Sigmoid colon (tissue), 7 donors: Measurements from ENCODE around the gene RIMS4. TPM values are rescaled to one million over a fixed set of nuclear protein-coding genes. Genes with fewer than 3 reads are reported as not detected.

ENCODE experiments used
- DNase-seq: peaks from one replicate; pipeline ENCODE4 v3.0.0-alpha.2; 2019
- H3K27ac ChIP-seq, 4 donors: fragments of 200-600 bp; sonication (generic); one replicate each; pipeline ENCODE4 v1.5.1; 2016 to 2019; ENCODE audit warnings: mild to moderate bottlenecking in 1 of 4
- H3K27me3 ChIP-seq, 3 donors: fragments of 200-600 bp; sonication (generic); one replicate each; pipeline ENCODE4 v1.5.1; 2019; ENCODE audit warnings: mild to moderate bottlenecking in 1 of 3
- H3K36me3 ChIP-seq, 4 donors: fragments of 200-600 bp; sonication (generic); one replicate each; pipeline ENCODE4 v1.5.1; 2016 to 2019
- H3K4me1 ChIP-seq, 4 donors: fragments of 200-600 bp; sonication (generic); one replicate each; pipeline ENCODE4 v1.5.1; 2017 to 2019
- H3K4me3 ChIP-seq, 4 donors: fragments of 200-600 bp; sonication (generic); one replicate each; pipeline ENCODE4 v1.5.1; 2017 to 2019; ENCODE audit warnings: mild to moderate bottlenecking in 2 of 4, moderate library complexity in 1 of 4
- H3K9me3 ChIP-seq, 4 donors: fragments of 200-600 bp in 3 of 4; sonication (generic) in 3 of 4; one replicate each; pipeline versions ENCODE4 v1.5.1 to v1.6.1; 2013 to 2019
- EP300 ChIP-seq, 4 donors: sonication (generic); formaldehyde crosslinking; IDR thresholded peaks; one replicate each; pipeline ENCODE4 v1.6.1; 2017; ENCODE audit warnings: antibody characterized with exemption in 4 of 4
- POLR2A ChIP-seq, 2 donors: fragments of 450-650 bp; IDR thresholded peaks; one replicate each; pipeline ENCODE4 v1.6.1; 2016; ENCODE audit warnings: antibody characterized with exemption in 2 of 2, mild to moderate bottlenecking in 2 of 2, moderate library complexity in 2 of 2
- POLR2AphosphoS5 ChIP-seq, 4 donors: sonication (generic); formaldehyde crosslinking; IDR thresholded peaks; one replicate each; pipeline ENCODE4 v1.6.1; 2017; ENCODE audit warnings: antibody characterized with exemption in 4 of 4
- whole genome bisulfite sequencing, 2 donors: extraction: QIAGEN DNeasy Blood & Tissue Kit; methylation state at CpG; one replicate each; pipeline ENCODE4 v1.1.7; 2013; 5-methylcytosine and 5-hydroxymethylcytosine counted together
- intact Hi-C: fragments of 100-400 bp; cut with DNase I; formaldehyde crosslinking; loops from one replicate; pipeline ENCODE4 v1.15.1; 2023
- polyA plus RNA-seq, 3 donors: library from polyadenylated mRNA; stranded (reverse); fragments of 200-250 nt; gene quantifications; one replicate each; pipeline ENCODE4 v1.2.3, GENCODE V29; 2013
- total RNA-seq, 4 donors: library from RNA; depleted of rRNA; stranded (reverse); fragments of >200 nt; gene quantifications; one replicate each; pipeline ENCODE4 v1.1.0, GENCODE V29; 2016
- TF ChIP-seq, protein P1 (sequence below), 4 experiments: fragments of 450-650 bp in 3 of 4; fragments of 200-600 bp in 1 of 4; IDR thresholded peaks; one replicate each; pipeline ENCODE4 v1.5.1; 2016 to 2019; ENCODE audit warnings: antibody characterized with exemption in 4 of 4, mild to moderate bottlenecking in 3 of 4, moderate library complexity in 2 of 4
- donor health status: healthy with polysubstance abuse.
- donor health status: Bipolar disorder and iron deficiency.
- donor health status: healthy.

The RIMS4 gene
- total and polyA plus RNA-seq, 7 donors, result 0.14 to 2.1 (median 0.55) TPM

DNA sequence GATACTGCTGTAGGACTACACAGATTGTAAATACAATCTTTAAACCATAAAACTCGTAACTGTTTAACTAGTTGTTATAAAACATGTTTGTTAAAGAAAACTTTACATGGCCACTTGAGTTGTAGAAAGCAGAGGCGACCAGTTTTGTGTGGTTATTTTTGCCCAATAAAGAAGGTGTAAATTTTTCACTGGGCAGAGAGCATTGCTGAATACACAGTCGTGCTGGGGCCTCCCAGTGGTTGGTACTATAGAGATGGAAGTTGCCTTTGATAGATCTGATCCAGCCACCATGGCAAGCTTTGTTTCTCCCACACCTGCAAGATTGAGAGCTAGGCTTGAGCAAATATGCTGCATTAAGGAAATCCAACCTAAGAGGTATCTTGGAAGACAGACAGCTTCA, 41.2 kb upstream of the RIMS4 start:
- H3K27me3 ChIP-seq, result peaks cover 0 to 3% (median 0%) of the 10 kb centered on the region in 3 donors
- intact Hi-C loops, result no loop called here
- WGBS, 2 donors, result 9 to 48% methylated on average over 3 of the region's 3 CpGs
- no peaks in the 10 kb centered on the region for H3K36me3 ChIP-seq
- no peaks in the 10 kb centered on the region for H3K9me3 ChIP-seq
- no peak overlapping the region for H3K27ac ChIP-seq
- DNase-seq, result no peak
- no peak overlapping the region for H3K4me3 ChIP-seq
- TF ChIP-seq POLR2AphosphoS5 (IDR thresholded peaks at IDR 0.05) (no peak), EP300 (IDR thresholded peaks at IDR 0.05) (no peak), POLR2A (IDR thresholded peaks at IDR 0.05) (no peak)
- TF ChIP-seq, protein P1, sequence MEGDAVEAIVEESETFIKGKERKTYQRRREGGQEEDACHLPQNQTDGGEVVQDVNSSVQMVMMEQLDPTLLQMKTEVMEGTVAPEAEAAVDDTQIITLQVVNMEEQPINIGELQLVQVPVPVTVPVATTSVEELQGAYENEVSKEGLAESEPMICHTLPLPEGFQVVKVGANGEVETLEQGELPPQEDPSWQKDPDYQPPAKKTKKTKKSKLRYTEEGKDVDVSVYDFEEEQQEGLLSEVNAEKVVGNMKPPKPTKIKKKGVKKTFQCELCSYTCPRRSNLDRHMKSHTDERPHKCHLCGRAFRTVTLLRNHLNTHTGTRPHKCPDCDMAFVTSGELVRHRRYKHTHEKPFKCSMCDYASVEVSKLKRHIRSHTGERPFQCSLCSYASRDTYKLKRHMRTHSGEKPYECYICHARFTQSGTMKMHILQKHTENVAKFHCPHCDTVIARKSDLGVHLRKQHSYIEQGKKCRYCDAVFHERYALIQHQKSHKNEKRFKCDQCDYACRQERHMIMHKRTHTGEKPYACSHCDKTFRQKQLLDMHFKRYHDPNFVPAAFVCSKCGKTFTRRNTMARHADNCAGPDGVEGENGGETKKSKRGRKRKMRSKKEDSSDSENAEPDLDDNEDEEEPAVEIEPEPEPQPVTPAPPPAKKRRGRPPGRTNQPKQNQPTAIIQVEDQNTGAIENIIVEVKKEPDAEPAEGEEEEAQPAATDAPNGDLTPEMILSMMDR (IDR thresholded peaks at IDR 0.05), result no peak
- no peaks in the 10 kb centered on the region for H3K4me1 ChIP-seq

DNA sequence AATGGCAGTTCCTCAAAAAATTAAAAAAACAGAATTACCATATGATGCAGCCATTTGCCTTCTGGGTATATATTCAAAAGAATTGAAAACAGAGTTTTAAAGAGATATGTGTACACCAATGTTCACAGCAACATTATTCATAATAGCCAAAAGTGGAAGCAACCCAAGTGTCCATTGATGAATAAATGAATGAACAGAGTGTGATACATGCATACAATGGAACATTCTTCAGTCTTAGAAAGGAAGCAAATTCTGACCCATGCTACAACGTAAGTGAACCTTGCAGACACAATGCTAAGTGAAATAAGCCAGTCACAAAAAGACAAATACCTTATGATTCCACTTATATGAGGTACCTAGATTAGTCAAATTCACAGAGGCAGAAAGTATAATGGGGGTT, 40.5 kb upstream of the RIMS4 start:
- Histone ChIP-seq H3K4me1 (no peaks in the 10 kb centered on the region), H3K27ac (no peak overlapping the region), H3K4me3 (no peak overlapping the region), H3K9me3 (no peaks in the 10 kb centered on the region), H3K36me3 (no peaks in the 10 kb centered on the region), H3K27me3 (peaks cover 0 to 3% (median 0%) of the 10 kb centered on the region in 3 donors)
- TF ChIP-seq POLR2AphosphoS5 (IDR thresholded peaks at IDR 0.05) (no peak), EP300 (IDR thresholded peaks at IDR 0.05) (no peak), POLR2A (IDR thresholded peaks at IDR 0.05) (no peak)
- TF ChIP-seq, protein P1 (IDR thresholded peaks at IDR 0.05), result no peak
- intact Hi-C loops, result no loop called here
- WGBS, 2 donors, result 24 to 63% methylated on average over 1 of the region's 1 CpG
- no peak for DNase-seq

DNA sequence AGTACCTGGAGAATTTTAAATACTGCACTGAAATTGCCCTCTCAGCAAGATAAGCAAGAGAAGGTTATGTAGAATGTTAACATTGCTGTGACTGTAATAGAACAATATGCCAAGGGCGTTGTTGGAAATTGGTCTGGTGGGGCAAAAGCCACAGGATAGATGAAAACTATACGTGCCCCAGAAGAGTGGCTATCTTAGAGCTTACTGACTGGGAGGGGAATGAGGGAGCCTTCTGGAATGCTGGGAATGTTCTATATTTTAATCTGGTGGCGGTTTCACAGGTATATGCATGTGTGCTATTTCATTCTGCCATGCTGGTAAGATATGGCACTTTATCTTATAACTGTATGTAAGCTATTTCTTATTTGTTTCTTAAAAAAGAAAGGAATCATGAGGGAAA, 39.9 kb upstream of the RIMS4 start:
- H3K9me3 ChIP-seq, result no peaks in the 10 kb centered on the region
- TF ChIP-seq EP300 (IDR thresholded peaks at IDR 0.05) (no peak), POLR2AphosphoS5 (IDR thresholded peaks at IDR 0.05) (no peak), POLR2A (IDR thresholded peaks at IDR 0.05) (no peak)
- TF ChIP-seq, protein P1 (IDR thresholded peaks at IDR 0.05), result no peak
- H3K4me3 ChIP-seq, result no peak overlapping the region
- intact Hi-C loops, result no loop called here
- DNase-seq, result no peak
- WGBS, 2 donors, result 17 to 59% methylated on average over 3 of the region's 3 CpGs
- H3K27me3 ChIP-seq, result peaks cover 0 to 3% (median 0%) of the 10 kb centered on the region in 3 donors
- H3K36me3 ChIP-seq, result no peaks in the 10 kb centered on the region
- H3K4me1 ChIP-seq, result no peaks in the 10 kb centered on the region
- no peak overlapping the region for H3K27ac ChIP-seq

DNA sequence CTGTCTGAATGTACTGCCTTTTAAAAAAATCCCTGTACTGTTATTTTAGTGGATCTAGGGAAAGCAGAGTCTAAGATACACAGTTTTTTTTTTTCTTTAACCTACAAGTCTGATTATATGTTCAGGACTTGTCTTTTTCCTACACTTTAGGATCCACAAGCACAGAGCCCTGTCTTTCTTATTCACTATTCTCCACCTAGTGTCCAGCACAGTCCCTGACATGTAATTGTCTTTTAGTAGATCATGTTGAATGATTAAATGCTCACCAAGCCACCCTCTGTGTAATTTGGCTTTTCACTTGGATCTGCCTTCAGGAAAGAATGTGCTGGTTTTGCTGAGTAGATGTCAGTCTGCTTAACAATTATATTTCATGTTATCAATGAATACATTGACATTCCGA, 39.4 kb upstream of the RIMS4 start:
- 20 to 68% methylated on average over 1 of the region's 1 CpG for WGBS, 2 donors

More for the DNA sequence above, 39.4 kb upstream of the RIMS4 start:
- Histone ChIP-seq H3K27ac (no peak overlapping the region), H3K4me3 (no peak overlapping the region), H3K36me3 (no peaks in the 10 kb centered on the region), H3K9me3 (no peaks in the 10 kb centered on the region), H3K4me1 (no peaks in the 10 kb centered on the region), H3K27me3 (peaks cover 0 to 3% (median 0%) of the 10 kb centered on the region in 3 donors)
- TF ChIP-seq POLR2A (IDR thresholded peaks at IDR 0.05), result no peak
- no peak for TF ChIP-seq EP300 (IDR thresholded peaks at IDR 0.05)
- TF ChIP-seq POLR2AphosphoS5 (IDR thresholded peaks at IDR 0.05), result no peak
- TF ChIP-seq, protein P1 (IDR thresholded peaks at IDR 0.05), result no peak
- intact Hi-C loops, result no loop called here
- no peak for DNase-seq
